ENCODE measurements around the gene CD47. TPM values are rescaled to one million over a fixed set of nuclear protein-coding genes. Genes with fewer than 3 reads are reported as not detected.

Gene CD47
- total and polyA plus RNA-seq, 10 of the 15 experiments (the other 5 are each of a cell fraction or from before 2014, with no cell fraction given): 22.9 to 175 (median 81.1) TPM

GRCh38 chr3:108088697-108089096 lies 2.1 kb downstream of the CD47 start (continued):
- no peak for TF ChIP-seq WRNIP1 (IDR thresholded peaks at IDR 0.05; ENCODE audit: borderline replicate concordance, low read depth, low read length)
- TF ChIP-seq GATAD2B (conservative IDR thresholded peaks at IDR 0.05; ENCODE audit: low read depth): no peak
- TF ChIP-seq ZNF687 (IDR thresholded peaks at IDR 0.05): no peak
- TF ChIP-seq, protein P1, sequence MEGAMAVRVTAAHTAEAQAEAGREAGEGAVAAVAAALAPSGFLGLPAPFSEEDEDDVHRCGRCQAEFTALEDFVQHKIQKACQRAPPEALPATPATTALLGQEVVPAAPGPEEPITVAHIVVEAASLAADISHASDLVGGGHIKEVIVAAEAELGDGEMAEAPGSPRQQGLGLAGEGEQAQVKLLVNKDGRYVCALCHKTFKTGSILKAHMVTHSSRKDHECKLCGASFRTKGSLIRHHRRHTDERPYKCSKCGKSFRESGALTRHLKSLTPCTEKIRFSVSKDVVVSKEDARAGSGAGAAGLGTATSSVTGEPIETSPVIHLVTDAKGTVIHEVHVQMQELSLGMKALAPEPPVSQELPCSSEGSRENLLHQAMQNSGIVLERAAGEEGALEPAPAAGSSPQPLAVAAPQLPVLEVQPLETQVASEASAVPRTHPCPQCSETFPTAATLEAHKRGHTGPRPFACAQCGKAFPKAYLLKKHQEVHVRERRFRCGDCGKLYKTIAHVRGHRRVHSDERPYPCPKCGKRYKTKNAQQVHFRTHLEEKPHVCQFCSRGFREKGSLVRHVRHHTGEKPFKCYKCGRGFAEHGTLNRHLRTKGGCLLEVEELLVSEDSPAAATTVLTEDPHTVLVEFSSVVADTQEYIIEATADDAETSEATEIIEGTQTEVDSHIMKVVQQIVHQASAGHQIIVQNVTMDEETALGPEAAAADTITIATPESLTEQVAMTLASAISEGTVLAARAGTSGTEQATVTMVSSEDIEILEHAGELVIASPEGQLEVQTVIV (IDR thresholded peaks at IDR 0.05; ENCODE audit: borderline replicate concordance, partially characterized antibody): no peak
- no peak for TF ChIP-seq PAX8 (IDR thresholded peaks at IDR 0.05)
- no peak for TF ChIP-seq NRF1 (conservative IDR thresholded peaks at IDR 0.05; ENCODE audit: low read depth, low read length)
- no peak for TF ChIP-seq ZZZ3 (IDR thresholded peaks at IDR 0.05; ENCODE audit: control insufficient read depth, insufficient read length, low read depth)
- TF ChIP-seq RELA (IDR thresholded peaks at IDR 0.05; ENCODE audit: borderline replicate concordance, partially characterized antibody): peak; percentile 13
- no peak for TF ChIP-seq NR2C1 (IDR thresholded peaks at IDR 0.05)
- TF ChIP-seq IKZF2 (IDR thresholded peaks at IDR 0.05): peak; percentile 91 to 94
- no peak for TF ChIP-seq GABPA (IDR thresholded peaks at IDR 0.05; ENCODE audit: low read depth)
- TF ChIP-seq, protein P2, sequence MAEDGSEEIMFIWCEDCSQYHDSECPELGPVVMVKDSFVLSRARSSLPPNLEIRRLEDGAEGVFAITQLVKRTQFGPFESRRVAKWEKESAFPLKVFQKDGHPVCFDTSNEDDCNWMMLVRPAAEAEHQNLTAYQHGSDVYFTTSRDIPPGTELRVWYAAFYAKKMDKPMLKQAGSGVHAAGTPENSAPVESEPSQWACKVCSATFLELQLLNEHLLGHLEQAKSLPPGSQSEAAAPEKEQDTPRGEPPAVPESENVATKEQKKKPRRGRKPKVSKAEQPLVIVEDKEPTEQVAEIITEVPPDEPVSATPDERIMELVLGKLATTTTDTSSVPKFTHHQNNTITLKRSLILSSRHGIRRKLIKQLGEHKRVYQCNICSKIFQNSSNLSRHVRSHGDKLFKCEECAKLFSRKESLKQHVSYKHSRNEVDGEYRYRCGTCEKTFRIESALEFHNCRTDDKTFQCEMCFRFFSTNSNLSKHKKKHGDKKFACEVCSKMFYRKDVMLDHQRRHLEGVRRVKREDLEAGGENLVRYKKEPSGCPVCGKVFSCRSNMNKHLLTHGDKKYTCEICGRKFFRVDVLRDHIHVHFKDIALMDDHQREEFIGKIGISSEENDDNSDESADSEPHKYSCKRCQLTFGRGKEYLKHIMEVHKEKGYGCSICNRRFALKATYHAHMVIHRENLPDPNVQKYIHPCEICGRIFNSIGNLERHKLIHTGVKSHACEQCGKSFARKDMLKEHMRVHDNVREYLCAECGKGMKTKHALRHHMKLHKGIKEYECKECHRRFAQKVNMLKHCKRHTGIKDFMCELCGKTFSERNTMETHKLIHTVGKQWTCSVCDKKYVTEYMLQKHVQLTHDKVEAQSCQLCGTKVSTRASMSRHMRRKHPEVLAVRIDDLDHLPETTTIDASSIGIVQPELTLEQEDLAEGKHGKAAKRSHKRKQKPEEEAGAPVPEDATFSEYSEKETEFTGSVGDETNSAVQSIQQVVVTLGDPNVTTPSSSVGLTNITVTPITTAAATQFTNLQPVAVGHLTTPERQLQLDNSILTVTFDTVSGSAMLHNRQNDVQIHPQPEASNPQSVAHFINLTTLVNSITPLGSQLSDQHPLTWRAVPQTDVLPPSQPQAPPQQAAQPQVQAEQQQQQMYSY (CRISPR knock-in tag; IDR thresholded peaks at IDR 0.05): no peak
- TF ChIP-seq NR2C2 (IDR thresholded peaks at IDR 0.05; ENCODE audit: borderline replicate concordance, control insufficient read depth, insufficient read length, low read depth): no peak
- no peak for TF ChIP-seq KAT2A (conservative IDR thresholded peaks at IDR 0.05; ENCODE audit: control insufficient read depth, low read depth, low read length)
- TF ChIP-seq SREBF2 (IDR thresholded peaks at IDR 0.05; ENCODE audit: low read length): no peak
- TF ChIP-seq, protein P3, sequence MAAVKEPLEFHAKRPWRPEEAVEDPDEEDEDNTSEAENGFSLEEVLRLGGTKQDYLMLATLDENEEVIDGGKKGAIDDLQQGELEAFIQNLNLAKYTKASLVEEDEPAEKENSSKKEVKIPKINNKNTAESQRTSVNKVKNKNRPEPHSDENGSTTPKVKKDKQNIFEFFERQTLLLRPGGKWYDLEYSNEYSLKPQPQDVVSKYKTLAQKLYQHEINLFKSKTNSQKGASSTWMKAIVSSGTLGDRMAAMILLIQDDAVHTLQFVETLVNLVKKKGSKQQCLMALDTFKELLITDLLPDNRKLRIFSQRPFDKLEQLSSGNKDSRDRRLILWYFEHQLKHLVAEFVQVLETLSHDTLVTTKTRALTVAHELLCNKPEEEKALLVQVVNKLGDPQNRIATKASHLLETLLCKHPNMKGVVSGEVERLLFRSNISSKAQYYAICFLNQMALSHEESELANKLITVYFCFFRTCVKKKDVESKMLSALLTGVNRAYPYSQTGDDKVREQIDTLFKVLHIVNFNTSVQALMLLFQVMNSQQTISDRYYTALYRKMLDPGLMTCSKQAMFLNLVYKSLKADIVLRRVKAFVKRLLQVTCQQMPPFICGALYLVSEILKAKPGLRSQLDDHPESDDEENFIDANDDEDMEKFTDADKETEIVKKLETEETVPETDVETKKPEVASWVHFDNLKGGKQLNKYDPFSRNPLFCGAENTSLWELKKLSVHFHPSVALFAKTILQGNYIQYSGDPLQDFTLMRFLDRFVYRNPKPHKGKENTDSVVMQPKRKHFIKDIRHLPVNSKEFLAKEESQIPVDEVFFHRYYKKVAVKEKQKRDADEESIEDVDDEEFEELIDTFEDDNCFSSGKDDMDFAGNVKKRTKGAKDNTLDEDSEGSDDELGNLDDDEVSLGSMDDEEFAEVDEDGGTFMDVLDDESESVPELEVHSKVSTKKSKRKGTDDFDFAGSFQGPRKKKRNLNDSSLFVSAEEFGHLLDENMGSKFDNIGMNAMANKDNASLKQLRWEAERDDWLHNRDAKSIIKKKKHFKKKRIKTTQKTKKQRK (IDR thresholded peaks at IDR 0.05; ENCODE audit: low read depth, low read length): no peak
- no peak for TF ChIP-seq SREBF1 (IDR thresholded peaks at IDR 0.05; ENCODE audit: low read length)
- no peak for TF ChIP-seq SPI1 (IDR thresholded peaks at IDR 0.05; ENCODE audit: borderline replicate concordance, insufficient read depth, low read depth, low read length)
